ENCODE results near the gene TNFSF15.

- no peak for TF ChIP-seq POLR2A (IDR thresholded peaks at IDR 0.05)
- no peak for TF ChIP-seq EP300 (IDR thresholded peaks at IDR 0.05)
Observed at GRCh38 chr9:114777821-114778609, 27.8 kb downstream of the TNFSF15 start.

All from ovary (tissue), 1 donor.